HG03025 (cell line): ENCODE data around the gene POLE.

Source experiments
- ATAC-seq: cut with Tn5 transposase; IDR thresholded peaks from one replicate; pipeline ENCODE4 v1.9.1; 2021; ENCODE audit warnings: mild to moderate bottlenecking, moderate library complexity; ENCODE audit not compliant: unreplicated experiment, low FRiP score

POLE gene

GRCh38 chr12:132677492-132677891, 9.7 kb downstream of the POLE start:
- no peak for ATAC-seq

DNA sequence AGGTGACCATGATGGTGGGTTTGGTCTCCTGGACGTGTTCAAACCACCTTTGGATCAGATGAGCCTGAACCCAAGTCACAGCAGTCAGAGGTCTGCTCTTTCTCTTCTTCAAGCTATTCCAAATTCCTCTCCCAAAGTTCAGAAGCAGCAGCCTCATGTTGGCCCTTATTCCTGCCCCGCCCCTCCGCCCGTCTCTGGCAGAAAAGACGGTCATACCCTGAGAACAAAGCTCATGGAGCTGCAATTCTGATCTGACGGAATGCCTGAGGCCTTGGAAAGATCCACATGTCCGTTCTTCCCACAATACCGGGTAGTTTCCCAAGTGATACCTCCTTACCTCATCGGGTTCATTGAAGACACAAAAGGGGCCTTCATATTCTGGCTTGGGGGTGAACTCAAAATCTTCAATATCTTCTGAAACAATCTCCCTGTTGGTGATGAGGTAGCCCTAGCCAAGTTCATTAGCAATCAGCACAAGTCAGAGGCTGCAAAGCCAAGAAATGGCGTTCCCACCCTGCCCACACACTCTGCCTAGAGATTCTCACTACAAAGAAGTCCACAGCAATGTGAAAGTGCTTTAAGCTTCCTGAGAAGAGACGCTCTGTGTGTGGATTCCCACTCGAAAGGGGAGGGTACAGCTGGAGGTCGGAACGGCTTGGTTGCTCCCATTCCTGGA, 11.2 kb downstream of the POLE start:
- no peak for ATAC-seq

DNA sequence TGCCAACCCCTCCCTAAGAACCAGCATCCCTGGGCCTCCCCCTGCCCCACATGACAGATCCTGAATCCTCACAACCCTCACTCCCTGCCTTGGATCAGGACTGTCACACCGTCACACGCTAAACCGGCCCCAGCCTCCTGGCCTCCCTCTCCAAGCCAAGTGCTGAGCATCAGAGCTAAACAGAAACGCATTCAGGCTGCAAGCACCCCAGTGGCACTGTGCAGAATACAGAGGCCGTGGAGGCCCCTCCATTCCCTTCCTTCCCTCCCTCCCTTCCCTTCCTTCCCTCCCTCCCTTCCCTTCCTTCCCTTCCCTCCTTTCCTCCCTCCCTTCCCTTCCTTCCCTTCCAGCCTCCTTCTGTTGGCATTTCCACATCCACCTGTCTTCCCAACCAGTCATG, 12.6 kb downstream of the POLE start:
- no peak for ATAC-seq

DNA sequence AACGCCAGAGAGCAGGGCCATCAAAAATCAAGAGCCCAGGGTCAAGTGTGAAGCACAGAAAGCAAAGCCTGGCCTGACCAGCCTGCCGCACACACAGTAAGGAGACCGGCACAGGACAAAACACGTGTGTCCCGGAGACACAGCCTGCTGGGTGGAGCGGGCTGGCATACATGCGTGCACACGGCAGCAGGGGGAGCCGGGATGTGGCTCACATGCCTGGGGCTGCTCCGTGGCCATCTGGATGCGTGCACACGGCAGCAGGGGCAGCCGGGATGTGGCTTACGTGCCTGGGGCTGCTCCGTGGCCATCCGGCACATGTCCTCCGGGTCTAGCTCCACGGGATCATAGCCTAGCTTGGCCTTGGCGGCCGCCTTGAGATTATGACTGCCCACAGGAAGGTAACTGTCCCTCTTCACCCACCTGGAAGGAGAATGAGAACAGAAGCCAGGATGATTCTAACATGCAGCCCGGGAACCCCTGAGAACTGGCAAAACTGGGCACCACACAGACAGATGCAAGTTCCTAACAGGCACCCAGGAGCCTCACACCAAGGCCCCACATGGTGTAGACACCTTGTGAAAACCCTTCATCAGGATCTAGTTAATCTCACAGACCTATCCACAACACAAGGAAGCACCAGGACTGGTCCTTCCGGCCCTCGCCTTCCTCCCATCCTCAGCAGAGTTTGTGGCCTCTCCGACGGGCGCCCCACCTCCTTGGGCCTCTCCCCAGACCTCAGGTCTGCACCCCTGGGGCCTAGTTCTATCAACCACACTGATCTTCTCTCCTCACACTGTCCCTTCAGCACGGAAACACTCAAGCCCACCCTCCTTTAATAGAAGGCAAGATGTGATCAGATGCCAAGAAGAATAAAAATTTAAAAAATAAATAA, 13.6 kb downstream of the POLE start:
- no peak for ATAC-seq

- ATAC-seq, result no peak
These were observed 14.5 kb downstream of the POLE start for GRCh38 chr12:132672678-132673077.

- no peak for ATAC-seq
These were observed 15.0 kb downstream of the POLE start for GRCh38 chr12:132672116-132672515.

GRCh38 chr12:132669166-132669879, 17.8 kb downstream of the POLE start:
- ATAC-seq, result no peak

DNA sequence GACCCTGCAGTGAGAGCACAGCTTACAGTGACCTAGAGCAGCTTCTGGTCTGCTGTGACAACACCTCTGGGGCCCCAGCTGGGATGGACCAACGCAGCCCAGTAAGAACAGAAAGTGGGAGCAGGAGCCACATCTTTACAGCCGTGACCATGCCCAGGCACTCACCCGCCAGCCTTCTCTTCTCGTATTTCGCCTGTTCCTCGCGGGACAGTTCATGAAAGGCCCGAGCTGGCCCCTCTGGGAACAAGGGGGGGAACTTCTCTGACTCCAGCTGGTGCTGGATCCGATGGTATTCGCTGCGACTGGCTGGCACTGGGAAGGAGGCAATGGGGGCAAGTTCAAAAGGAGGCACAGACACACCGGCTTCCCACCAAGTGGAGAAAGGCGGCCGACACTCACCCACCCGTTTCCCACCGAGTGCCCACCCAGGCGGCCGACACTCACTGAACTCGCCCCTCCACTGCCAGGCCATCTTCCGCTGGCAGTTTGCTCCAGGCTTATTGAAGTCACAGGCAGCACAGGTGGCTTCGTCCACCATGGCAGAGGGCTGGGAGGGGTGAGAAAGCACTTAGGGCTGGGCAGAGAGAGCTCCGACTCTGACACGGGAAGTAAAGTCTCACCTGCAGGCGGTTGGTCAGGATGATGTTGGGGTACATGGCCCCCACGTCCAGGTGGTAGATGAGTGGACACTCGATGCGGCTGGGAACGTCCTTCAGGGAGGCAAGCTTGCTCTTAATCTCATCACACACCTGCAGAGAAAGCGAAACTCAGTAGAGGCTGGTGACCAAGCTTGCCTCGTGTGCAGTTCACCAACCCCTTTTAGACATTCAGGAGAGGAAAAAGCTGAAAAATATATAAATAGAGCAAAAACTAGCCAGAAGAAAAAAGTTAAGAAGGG, 18.7 kb downstream of the POLE start:
- no peak for ATAC-seq

GRCh38 chr12:132665794-132666193, 21.3 kb downstream of the POLE start:
- ATAC-seq, result no peak

DNA sequence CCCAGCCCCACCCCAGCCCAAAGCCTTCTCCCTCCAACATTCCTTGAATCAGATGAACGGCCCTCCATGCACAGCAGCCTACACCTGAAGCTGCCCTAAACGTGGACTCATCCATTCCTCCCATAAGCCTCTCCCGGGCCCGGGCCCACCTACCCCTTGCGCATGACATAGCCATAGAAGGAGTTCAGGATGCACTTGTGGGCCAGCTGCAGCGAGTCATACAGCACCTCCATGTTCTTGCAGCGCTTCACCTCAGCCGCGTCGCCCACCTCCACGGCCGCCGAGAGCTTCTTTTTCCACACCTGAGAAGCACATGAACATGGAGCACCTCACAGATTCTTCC, 22.0 kb downstream of the POLE start:
- ATAC-seq, result no peak

GRCh38 chr12:132664206-132665148, 22.7 kb downstream of the POLE start:
- ATAC-seq, result no peak

GRCh38 chr12:132662901-132663755, 24.0 kb downstream of the POLE start:
- no peak for ATAC-seq

- no peak for ATAC-seq
These were observed 25.2 kb downstream of the POLE start for GRCh38 chr12:132661972-132662371.

- ATAC-seq, result no peak
These were observed 26.1 kb downstream of the POLE start for GRCh38 chr12:132660996-132661395.

DNA sequence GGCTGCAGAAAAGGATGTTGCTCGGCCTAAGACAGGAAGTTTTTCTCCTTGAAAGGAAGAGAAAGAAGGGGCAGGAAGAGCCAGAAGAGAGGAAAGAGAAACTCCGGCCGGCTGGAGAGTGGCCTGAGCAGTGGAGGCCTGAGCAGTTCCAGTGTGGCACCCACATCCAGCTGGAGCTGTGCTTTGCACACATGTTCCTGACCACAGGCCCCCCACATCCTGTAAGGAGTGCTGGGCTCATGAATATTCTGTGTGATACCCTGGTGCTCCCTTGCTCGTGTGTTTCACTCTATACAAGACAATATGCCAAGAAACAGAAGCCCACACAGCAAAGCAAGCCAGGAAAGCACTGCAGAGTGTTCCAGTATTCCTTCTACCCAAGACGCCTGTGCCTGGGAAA, 27.1 kb downstream of the POLE start:
- no peak for ATAC-seq

DNA sequence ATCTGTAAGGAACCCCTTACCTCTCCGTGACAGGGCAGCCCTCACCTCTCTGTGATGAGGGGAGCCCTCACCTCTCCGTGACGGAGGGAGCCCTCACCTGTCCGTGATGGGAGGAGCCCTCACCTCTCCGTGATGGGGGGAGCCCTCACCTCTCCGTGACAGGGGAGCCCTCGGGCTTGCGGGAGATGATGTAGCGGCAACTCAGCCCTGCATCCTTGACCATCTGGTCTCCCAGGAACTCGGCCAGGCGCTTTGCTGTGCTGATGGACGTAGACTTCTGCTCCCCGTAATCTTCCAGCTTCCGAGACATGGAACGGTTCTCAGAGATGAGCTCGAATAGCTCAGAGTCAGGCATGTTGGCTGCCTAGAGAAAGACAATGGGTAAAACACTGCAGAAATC, 28.0 kb downstream of the POLE start:
- no peak for ATAC-seq

DNA sequence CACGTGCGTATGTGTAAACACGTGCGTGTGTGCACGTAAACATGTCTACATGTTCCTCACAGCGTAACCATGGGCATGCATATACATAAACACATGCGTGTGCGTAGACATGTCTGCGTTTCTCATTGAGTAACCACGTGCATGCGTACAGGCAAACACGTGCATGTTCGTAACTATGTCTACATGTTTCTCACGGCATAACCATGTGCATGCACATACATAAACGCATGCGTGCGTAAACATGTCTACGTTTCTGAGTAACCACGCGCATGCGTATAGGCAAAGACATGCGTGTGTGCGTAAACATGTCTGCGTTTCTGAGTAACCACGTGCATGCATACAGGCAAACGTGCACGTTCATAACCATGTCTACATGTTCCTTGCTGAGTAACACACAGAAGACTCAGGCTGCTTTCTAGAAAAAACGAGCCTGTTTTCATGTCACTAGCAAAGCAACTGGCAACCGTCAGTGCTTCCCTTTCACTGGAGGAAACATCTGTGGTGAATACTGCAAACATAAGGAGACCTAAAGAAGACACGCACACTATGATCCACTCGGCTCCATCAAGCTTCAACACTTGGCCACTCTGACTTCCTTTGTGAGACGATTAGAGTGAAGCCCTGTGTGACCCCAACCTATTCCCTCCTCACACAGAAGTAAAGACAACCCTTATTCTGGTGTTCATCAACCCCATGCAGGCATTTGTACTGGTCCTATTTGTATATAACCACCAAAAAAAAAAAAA, 28.8 kb downstream of the POLE start:
- ATAC-seq, result no peak
